T follicular helper cell (primary cell): ENCODE data around the gene STEAP4.

Experiments used
- DNase-seq: peaks from one replicate; pipeline ENCODE4 v3.0.0-alpha.2; 2020; ENCODE audit warnings: low read depth
- total RNA-seq, 2 experiments: gene quantifications; one replicate each; lab custom pipeline; 2026; lab: John Stamatoyannopoulos, UW

The STEAP4 gene
- 0 to 0.06 reads per million in 2 experiments for total RNA-seq

- DNase-seq = no peak
Measured at GRCh38 chr7:88306590-88307048, at the start of gene STEAP4. Gene STEAP4, minus strand, starts transcription at chr7:88306894. Its CDS starts 22,625 bp downstream, at chr7:88284269.

- no peak for DNase-seq
Measured at GRCh38 chr7:88355011-88355410, 48.3 kb upstream of the STEAP4 start.

GRCh38 chr7:88350118-88350517, 43.4 kb upstream of the STEAP4 start:
- no peak for DNase-seq

- no peak for DNase-seq
Measured at GRCh38 chr7:88347517-88347916, 40.8 kb upstream of the STEAP4 start.

GRCh38 chr7:88347090-88347489, 40.4 kb upstream of the STEAP4 start:
- no peak for DNase-seq

- DNase-seq = no peak
Measured at GRCh38 chr7:88346357-88346756, 39.7 kb upstream of the STEAP4 start.

GRCh38 chr7:88344956-88345832, 38.5 kb upstream of the STEAP4 start:
- no peak for DNase-seq

GRCh38 chr7:88344271-88344670, 37.6 kb upstream of the STEAP4 start:
- no peak for DNase-seq

GRCh38 chr7:88339195-88339922, 32.7 kb upstream of the STEAP4 start:
- DNase-seq = no peak

- no peak for DNase-seq
Measured at GRCh38 chr7:88338503-88338902, 31.8 kb upstream of the STEAP4 start.

GRCh38 chr7:88337572-88337971, 30.9 kb upstream of the STEAP4 start:
- DNase-seq = no peak

- DNase-seq = no peak
Measured at GRCh38 chr7:88331322-88331721, 24.6 kb upstream of the STEAP4 start.

- DNase-seq = no peak
Measured at GRCh38 chr7:88329532-88330463, 23.1 kb upstream of the STEAP4 start.

GRCh38 chr7:88328787-88329186, 22.1 kb upstream of the STEAP4 start:
- no peak for DNase-seq

GRCh38 chr7:88324699-88325098, 18.0 kb upstream of the STEAP4 start:
- no peak for DNase-seq

GRCh38 chr7:88322151-88322550, 15.5 kb upstream of the STEAP4 start:
- DNase-seq = no peak

GRCh38 chr7:88321694-88322093, 15.0 kb upstream of the STEAP4 start:
- DNase-seq = no peak

- no peak for DNase-seq
Measured at GRCh38 chr7:88318196-88318595, 11.5 kb upstream of the STEAP4 start.

- no peak for DNase-seq
Measured at GRCh38 chr7:88317422-88317821, 10.7 kb upstream of the STEAP4 start.

- DNase-seq = no peak
Measured at GRCh38 chr7:88316456-88316855, 9.8 kb upstream of the STEAP4 start.

GRCh38 chr7:88315522-88315921, 8.8 kb upstream of the STEAP4 start:
- no peak for DNase-seq

GRCh38 chr7:88314061-88314491, 7.4 kb upstream of the STEAP4 start:
- no peak for DNase-seq
